ENCODE results near the gene IL4R. TPM values are rescaled to one million over a fixed set of nuclear protein-coding genes. Genes with fewer than 3 reads are reported as not detected.

The IL4R gene
- total and polyA plus RNA-seq, 10 of the 15 experiments (the other 5 are each of a cell fraction or from before 2014, with no cell fraction given): 2.6 to 70.4 (median 36.6) TPM

DNA sequence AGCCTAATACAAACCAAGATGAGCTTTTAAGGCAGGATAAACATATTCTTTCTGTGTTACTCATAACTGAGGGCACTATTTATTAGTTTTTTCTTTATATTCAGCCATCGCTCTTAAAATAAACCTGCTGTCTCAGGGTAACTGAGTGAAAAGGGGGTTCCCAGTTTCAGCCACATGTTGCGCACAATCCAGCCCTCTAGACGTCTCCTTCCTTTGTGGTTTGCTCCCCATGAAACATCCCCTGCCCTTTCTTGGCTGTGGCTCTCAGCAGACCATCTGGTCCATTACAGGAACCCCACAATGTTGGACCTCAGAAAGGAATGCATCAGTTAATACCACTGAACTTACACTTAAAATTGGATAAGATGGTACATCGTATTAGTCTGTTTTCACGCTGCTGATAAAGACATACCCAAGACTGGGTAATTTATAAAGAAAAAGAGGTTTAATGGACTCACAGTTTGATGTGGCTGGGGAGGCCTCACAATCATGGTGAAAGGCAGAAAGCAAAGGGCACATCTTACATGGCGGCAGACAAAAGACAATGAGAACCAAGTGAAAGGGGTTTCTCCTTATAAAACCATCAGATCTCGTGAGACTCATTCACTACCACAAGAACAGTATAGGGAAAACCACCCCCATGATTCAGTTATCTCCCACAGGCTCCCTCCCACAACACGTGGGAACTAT is 75.6 kb downstream of the IL4R start (continued):
- TF ChIP-seq BCLAF1 (IDR thresholded peaks at IDR 0.05): no peak
- peak; percentile 43; the same call in 1 of the 2 replicates for TF ChIP-seq TARDBP (IDR thresholded peaks at IDR 0.05; ENCODE audit: borderline replicate concordance)
- TF ChIP-seq, protein P1, sequence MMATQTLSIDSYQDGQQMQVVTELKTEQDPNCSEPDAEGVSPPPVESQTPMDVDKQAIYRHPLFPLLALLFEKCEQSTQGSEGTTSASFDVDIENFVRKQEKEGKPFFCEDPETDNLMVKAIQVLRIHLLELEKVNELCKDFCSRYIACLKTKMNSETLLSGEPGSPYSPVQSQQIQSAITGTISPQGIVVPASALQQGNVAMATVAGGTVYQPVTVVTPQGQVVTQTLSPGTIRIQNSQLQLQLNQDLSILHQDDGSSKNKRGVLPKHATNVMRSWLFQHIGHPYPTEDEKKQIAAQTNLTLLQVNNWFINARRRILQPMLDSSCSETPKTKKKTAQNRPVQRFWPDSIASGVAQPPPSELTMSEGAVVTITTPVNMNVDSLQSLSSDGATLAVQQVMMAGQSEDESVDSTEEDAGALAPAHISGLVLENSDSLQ (IDR thresholded peaks at IDR 0.05): no peak
- TF ChIP-seq CBX3 (IDR thresholded peaks at IDR 0.05; ENCODE audit: borderline replicate concordance, low read depth): 0 out of 2 replicates have a peak, but pooled peaks have one; percentile 40
- TF ChIP-seq STAT1 (conservative IDR thresholded peaks at IDR 0.05): no peak
- TF ChIP-seq NFYA (IDR thresholded peaks at IDR 0.05; ENCODE audit: borderline replicate concordance, low read depth, low read length): no peak
- TF ChIP-seq, protein P2, sequence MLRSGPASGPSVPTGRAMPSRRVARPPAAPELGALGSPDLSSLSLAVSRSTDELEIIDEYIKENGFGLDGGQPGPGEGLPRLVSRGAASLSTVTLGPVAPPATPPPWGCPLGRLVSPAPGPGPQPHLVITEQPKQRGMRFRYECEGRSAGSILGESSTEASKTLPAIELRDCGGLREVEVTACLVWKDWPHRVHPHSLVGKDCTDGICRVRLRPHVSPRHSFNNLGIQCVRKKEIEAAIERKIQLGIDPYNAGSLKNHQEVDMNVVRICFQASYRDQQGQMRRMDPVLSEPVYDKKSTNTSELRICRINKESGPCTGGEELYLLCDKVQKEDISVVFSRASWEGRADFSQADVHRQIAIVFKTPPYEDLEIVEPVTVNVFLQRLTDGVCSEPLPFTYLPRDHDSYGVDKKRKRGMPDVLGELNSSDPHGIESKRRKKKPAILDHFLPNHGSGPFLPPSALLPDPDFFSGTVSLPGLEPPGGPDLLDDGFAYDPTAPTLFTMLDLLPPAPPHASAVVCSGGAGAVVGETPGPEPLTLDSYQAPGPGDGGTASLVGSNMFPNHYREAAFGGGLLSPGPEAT (IDR thresholded peaks at IDR 0.05; ENCODE audit: low read depth): 0 out of 2 replicates have a peak, but pooled peaks have one; percentile 24
- no peak for TF ChIP-seq E2F4 (IDR thresholded peaks at IDR 0.05; ENCODE audit: low read depth, low read length)
- peak; percentile 87; the same call in 1 of the 2 replicates for TF ChIP-seq MEF2A (IDR thresholded peaks at IDR 0.05; ENCODE audit: insufficient read depth, low read depth, low read length)
- TF ChIP-seq HDAC6 (IDR thresholded peaks at IDR 0.05; ENCODE audit: unreplicated experiment): no peak
- no peak for TF ChIP-seq EGR1 (IDR thresholded peaks at IDR 0.05; ENCODE audit: borderline replicate concordance in 1 of 2, low read depth in 2 of 2, low read length in 2 of 2)
- TF ChIP-seq CEBPB (IDR thresholded peaks at IDR 0.05; ENCODE audit: borderline replicate concordance in 1 of 2, low read depth in 2 of 2, low read length in 2 of 2): no peak
- TF ChIP-seq, protein P3, sequence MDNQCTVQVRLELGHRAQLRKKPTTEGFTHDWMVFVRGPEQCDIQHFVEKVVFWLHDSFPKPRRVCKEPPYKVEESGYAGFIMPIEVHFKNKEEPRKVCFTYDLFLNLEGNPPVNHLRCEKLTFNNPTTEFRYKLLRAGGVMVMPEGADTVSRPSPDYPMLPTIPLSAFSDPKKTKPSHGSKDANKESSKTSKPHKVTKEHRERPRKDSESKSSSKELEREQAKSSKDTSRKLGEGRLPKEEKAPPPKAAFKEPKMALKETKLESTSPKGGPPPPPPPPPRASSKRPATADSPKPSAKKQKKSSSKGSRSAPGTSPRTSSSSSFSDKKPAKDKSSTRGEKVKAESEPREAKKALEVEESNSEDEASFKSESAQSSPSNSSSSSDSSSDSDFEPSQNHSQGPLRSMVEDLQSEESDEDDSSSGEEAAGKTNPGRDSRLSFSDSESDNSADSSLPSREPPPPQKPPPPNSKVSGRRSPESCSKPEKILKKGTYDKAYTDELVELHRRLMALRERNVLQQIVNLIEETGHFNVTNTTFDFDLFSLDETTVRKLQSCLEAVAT (IDR thresholded peaks at IDR 0.05): no peak
- peak; percentile 93; the same call in 1 of the 2 replicates for TF ChIP-seq MTA3 (IDR thresholded peaks at IDR 0.05; ENCODE audit: borderline replicate concordance, low read length)
- peak; percentile 65 for TF ChIP-seq CREB1 (IDR thresholded peaks at IDR 0.05; ENCODE audit: low read depth)
- TF ChIP-seq RBBP5 (conservative IDR thresholded peaks at IDR 0.05): no peak
- no peak for TF ChIP-seq HCFC1 (IDR thresholded peaks at IDR 0.05; ENCODE audit: low read length)
- TF ChIP-seq ETV6 (conservative IDR thresholded peaks at IDR 0.05 in 1 of 2, IDR thresholded peaks at IDR 0.05 in 1 of 2; ENCODE audit: borderline replicate concordance in 1 of 2, low read depth in 1 of 2): peak in 1 of 2 experiments; percentile 71; a peak in 2 of 4 replicates
- peak; percentile 95 for TF ChIP-seq CBFB (IDR thresholded peaks at IDR 0.05; ENCODE audit: low read depth)
